IPS-20b (cell line): ENCODE results near the gene TPO.

Experiments used
- H3K27ac ChIP-seq: one replicate; pipeline ENCODE4 v1.5.1; 2013; ENCODE audit warnings: low read length
- H3K27me3 ChIP-seq: 2 replicates; pipeline ENCODE4 v1.6.1; 2013; ENCODE audit warnings: mild to moderate bottlenecking, low read length, inconsistent platforms; ENCODE audit not compliant: insufficient read depth
- H3K36me3 ChIP-seq: 2 replicates; pipeline ENCODE4 v1.6.1; 2013; ENCODE audit warnings: low read depth, mild to moderate bottlenecking, inconsistent platforms, low read length, moderate library complexity; ENCODE audit not compliant: insufficient read depth
- H3K4me1 ChIP-seq: 2 replicates; pipeline ENCODE4 v1.6.1; 2013; ENCODE audit warnings: mild to moderate bottlenecking, control low read depth, inconsistent platforms, low read length, moderate library complexity; ENCODE audit not compliant: insufficient read depth
- H3K4me3 ChIP-seq: 2 replicates; pipeline ENCODE4 v1.5.1; 2013; ENCODE audit warnings: mild to moderate bottlenecking, low read length, inconsistent platforms
- H3K9ac ChIP-seq: 2 replicates; pipeline ENCODE4 v1.6.1; 2013; ENCODE audit warnings: low read depth, mild to moderate bottlenecking, inconsistent platforms, low read length, moderate library complexity
- H3K9me3 ChIP-seq: 2 replicates; pipeline ENCODE4 v1.6.1; 2013; ENCODE audit warnings: mild to moderate bottlenecking, low read depth, low read length, inconsistent platforms; ENCODE audit not compliant: insufficient read depth

Gene TPO

DNA sequence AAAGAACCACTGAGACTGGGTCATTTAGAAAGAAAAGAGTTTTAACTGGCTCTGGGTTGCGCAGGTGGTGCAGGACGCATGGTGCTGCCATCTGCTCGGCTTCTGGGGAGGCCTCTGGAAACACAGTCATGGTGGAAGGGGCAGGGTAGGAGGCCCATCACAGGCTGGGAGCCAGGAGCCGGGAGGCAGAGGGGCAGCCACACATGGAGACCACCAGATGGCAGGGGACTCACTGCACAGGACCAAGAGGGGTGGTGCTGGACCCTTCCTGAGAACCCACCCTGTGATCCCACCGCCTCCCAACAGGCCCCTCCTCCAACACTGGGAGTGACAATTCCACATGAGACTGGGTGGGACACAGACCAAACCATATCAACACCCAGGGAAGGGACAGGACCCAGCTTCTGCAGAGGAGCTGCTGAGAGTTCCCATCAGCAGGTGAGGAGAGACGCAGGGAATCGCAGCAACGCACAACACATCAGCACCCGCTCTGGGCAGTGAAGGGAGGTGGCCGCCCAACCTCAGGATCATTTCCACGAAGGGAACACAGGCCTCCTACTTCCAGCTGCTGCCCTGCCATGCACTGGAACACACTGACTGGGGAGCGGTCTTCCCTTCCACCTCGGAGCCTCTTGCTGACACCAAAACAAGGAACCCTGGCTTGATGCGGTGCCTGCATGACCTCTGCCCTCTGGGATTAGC lies 130.7 kb downstream of the TPO start:
- Histone ChIP-seq H3K36me3 (no peaks in the 10 kb centered on the region), H3K27me3 (no peaks in the 10 kb centered on the region), H3K4me3 (no peak overlapping the region), H3K4me1 (no peaks in the 10 kb centered on the region), H3K9ac (no peak overlapping the region), H3K9me3 (no peaks in the 10 kb centered on the region), H3K27ac (no peak overlapping the region)

DNA sequence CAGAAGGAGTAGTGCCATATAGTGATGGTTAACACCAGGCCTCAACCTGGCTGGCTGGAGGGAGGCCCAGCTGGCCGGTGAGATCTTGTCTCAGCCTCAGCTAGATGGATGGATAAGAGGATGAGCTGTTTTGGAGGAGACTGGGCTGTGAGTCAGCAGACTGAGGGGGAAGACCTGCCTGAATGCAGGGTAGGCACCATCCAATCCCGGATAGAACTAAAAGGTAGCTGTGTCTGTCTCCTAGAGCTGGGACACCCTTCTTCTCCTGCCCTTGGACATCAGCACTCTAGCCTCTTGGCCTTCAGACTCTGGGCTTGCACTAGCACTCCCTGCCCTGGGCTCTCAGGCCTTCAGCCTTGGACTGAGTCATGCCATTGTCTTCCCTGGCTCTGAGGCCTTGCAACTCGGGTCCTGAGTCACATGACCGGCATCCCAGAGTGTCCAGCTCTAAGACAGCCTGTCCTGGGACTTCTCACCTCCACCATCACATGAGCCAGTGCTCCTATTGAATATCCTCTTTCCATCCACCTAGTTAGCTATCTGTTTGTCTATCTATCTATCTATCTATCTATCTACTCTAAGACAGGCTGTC lies 131.3 kb downstream of the TPO start:
- Histone ChIP-seq H3K4me1 (no peaks in the 10 kb centered on the region), H3K36me3 (no peaks in the 10 kb centered on the region), H3K9ac (no peak overlapping the region), H3K27me3 (peaks cover 2% of the 10 kb centered on the region; the same call in 1 of the 2 replicates), H3K9me3 (no peaks in the 10 kb centered on the region), H3K4me3 (no peak overlapping the region), H3K27ac (no peak overlapping the region)

DNA sequence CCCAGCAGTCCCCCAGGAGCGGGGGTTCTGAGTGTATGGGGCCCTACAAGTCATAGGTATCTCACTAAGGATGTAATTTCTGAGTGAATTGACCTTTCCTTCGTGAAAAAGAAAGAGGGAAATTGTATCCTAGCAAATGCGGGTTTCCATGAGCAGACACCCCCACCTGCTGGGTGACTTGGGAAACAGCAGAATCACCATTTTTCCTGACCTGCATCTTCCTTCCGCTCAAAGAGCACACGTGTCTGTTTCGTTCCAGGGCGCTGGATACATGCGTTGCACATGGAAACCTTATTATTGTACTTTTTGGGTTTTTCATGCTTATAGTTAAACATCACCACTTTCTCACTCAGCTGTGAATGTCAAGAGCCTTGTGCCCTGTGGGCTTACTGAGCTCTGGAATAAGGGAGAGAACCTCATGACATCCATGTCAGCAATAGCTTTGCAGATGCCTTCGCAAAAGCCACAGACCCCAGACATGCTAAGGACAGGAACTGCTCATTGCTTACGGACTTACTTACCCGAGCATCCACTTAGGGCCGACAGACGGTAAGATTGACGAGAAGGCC lies 132.8 kb downstream of the TPO start:
- Histone ChIP-seq H3K9me3 (no peaks in the 10 kb centered on the region), H3K4me3 (no peak overlapping the region), H3K4me1 (0 out of 2 replicates have a peak, but pooled peaks cover 2% of the 10 kb centered on the region), H3K9ac (no peak overlapping the region), H3K27me3 (peaks cover 16% of the 10 kb centered on the region), H3K27ac (no peak overlapping the region), H3K36me3 (no peaks in the 10 kb centered on the region)

DNA sequence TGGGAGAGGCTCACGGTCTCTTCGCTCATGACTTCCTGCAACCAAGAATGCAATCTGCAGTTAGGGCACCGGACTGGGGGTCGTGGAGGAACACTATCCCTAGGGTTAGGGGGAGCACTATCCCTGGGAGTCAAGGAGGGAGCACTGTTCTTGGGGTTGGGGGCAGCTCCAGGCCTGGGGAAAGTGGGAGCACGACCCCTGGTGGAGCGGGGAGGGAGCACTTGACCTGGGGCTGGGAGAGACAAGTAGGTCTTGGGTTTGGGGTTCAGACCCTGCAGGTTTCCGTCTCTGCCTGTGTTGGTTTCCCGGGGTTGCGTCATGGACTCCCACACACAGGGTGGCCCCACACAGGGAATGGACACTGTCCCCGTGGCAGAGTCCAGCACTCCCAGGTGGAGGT lies 133.6 kb downstream of the TPO start:
- Histone ChIP-seq H3K36me3 (no peaks in the 10 kb centered on the region), H3K4me1 (0 out of 2 replicates have a peak, but pooled peaks cover 2% of the 10 kb centered on the region), H3K27me3 (peaks cover 20% of the 10 kb centered on the region), H3K4me3 (no peak overlapping the region), H3K9me3 (no peaks in the 10 kb centered on the region), H3K27ac (no peak overlapping the region), H3K9ac (no peak overlapping the region)

DNA sequence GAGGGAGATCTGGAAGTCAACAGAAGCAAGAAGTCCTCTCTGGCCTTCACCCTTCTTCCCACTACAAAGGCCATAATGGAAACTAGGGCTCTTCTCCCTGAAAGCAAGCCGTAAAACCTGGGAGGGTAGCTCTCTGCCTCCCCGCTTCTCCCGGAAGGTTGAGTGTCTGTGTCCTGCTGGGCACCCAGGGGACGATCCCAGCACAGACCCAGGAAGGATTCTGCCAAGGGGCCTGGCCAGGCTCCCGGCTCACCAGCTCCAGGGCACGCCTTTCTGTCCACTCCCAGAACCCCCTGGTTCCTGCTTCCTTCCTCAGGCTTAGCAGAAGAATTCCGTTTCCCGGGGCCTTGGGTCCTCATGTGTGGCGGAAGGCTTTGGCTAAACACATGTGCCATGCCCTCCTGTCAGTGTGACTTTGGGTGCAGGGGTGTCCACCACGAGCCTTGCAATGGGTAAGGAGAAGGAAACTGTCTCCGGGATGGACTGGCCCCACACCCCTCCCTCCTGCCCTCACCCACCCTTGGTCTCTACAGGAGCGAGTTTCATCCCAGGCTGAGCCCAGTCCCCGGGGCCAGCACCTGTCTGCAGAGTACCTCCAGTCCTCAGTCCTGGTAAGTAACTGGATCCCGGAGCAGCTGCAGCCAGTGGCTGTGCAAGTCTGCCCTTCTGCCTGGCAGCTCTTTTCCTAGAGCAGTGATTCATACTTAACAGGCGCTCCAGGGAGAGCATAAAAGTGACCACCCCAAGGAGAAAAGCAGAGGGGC lies 135.8 kb downstream of the TPO start:
- Histone ChIP-seq H3K9me3 (no peaks in the 10 kb centered on the region), H3K27me3 (peaks cover 24% of the 10 kb centered on the region), H3K9ac (no peak overlapping the region), H3K36me3 (no peaks in the 10 kb centered on the region), H3K4me1 (0 out of 2 replicates have a peak, but pooled peaks cover 3% of the 10 kb centered on the region), H3K4me3 (no peak overlapping the region), H3K27ac (no peak overlapping the region)

DNA sequence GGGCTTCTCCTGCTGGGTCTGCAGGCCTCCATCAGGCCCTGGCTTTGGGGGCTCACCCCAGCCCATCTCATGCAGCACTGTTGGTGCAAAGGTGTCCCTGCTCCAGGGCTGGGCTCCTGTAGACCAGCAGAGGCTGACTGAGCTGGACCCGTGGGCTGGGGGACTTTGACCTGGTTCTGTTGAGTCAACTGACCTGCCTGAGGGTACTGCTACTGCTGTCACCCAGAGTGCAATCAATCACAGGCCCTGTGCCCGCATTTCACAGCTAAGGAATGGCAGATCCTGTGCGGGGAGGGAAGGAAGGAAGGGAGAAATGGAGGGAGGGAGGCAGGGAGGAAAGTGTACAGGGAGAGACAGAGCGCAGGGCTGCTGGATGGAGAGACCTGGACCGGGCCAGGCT lies 136.8 kb downstream of the TPO start:
- Histone ChIP-seq H3K27ac (no peak overlapping the region), H3K9me3 (no peaks in the 10 kb centered on the region), H3K9ac (no peak overlapping the region), H3K27me3 (peaks cover 24% of the 10 kb centered on the region), H3K4me1 (0 out of 2 replicates have a peak, but pooled peaks cover 5% of the 10 kb centered on the region), H3K4me3 (no peak overlapping the region), H3K36me3 (no peaks in the 10 kb centered on the region)

DNA sequence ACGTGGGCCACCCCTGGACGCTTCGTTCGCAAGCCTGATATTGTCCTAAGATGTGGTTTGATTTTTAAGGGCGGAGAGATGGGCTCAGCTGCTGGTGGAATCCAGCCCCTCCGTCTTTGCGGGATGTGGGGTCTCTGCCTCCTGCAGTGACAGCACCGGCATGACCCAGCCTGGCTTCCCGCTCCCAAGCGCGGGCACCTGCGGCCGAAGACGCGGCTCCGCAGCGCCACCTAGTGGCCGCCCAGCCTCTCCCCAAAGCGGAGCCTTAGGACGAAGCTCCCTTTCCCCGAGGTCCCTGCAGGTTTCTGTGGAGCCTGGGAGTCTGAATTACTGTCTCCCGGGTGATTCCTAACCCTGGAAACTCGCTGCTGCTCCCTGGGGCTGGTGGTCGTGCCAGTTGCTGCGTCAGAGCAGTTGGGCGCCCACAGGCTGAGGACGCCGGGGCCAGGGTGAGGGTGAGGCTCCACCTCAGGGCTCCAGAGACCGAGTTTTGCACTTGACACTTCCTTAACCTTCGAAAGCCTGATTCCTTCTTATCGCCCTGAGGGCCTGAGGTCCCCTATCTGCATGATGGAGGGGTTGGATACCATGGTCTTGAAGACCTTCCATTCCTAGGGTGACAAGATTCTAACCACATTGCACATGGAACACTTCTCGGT lies 137.5 kb downstream of the TPO start:
- H3K9me3 ChIP-seq = no peaks in the 10 kb centered on the region
- 0 out of 2 replicates have a peak, but pooled peaks cover 5% of the 10 kb centered on the region for H3K4me1 ChIP-seq
- peaks cover 24% of the 10 kb centered on the region for H3K27me3 ChIP-seq
- H3K36me3 ChIP-seq = no peaks in the 10 kb centered on the region
- no peak overlapping the region for H3K4me3 ChIP-seq
- no peak overlapping the region for H3K27ac ChIP-seq
- no peak overlapping the region for H3K9ac ChIP-seq

DNA sequence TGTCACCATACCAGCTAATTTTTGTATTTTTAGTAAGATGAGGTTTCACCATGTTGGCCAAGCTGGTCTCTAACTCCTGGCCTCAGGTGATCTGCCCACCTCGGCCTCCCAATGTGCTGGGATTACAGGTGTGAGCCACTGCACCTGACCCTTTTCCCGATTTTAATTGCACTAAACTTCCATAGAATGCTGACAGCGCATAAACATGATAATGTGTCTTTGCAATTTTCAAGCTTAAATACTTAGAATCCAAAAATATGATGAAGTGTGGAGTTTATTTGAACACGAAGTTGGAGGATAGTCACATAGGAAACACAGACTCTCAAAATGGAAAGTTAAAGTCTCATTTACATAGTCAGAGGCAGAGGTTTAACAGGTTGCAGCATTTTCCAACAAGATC lies 138.6 kb downstream of the TPO start:
- H3K27ac ChIP-seq = no peak overlapping the region
- H3K9ac ChIP-seq = no peak overlapping the region
- no peaks in the 10 kb centered on the region for H3K36me3 ChIP-seq
- 0 out of 2 replicates have a peak, but pooled peaks cover 5% of the 10 kb centered on the region for H3K4me1 ChIP-seq
- no peaks in the 10 kb centered on the region for H3K9me3 ChIP-seq
- H3K4me3 ChIP-seq = no peak overlapping the region
- H3K27me3 ChIP-seq = peaks cover 24% of the 10 kb centered on the region

DNA sequence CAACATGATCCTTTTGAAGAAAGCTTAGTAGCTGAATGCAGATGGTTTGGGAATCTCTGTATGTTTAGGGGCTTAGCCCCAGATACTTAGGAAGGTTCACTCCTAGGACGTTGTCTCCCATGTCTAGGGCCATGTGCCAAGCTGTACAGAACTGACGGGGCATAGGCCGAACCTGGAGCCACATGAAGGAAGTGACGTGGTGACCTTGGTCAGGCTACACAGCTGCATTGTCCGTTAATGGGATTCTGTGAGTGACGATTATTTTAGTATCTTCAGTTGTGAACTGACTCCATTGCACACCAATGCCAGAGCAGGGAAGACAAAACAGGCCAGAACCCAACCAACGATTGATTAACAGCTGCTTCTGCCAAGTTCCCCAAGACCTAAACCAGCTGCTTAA lies 139.3 kb downstream of the TPO start:
- Histone ChIP-seq H3K9me3 (no peaks in the 10 kb centered on the region), H3K4me1 (0 out of 2 replicates have a peak, but pooled peaks cover 5% of the 10 kb centered on the region), H3K4me3 (no peak overlapping the region), H3K27ac (no peak overlapping the region), H3K36me3 (no peaks in the 10 kb centered on the region), H3K27me3 (peaks cover 24% of the 10 kb centered on the region), H3K9ac (no peak overlapping the region)

DNA sequence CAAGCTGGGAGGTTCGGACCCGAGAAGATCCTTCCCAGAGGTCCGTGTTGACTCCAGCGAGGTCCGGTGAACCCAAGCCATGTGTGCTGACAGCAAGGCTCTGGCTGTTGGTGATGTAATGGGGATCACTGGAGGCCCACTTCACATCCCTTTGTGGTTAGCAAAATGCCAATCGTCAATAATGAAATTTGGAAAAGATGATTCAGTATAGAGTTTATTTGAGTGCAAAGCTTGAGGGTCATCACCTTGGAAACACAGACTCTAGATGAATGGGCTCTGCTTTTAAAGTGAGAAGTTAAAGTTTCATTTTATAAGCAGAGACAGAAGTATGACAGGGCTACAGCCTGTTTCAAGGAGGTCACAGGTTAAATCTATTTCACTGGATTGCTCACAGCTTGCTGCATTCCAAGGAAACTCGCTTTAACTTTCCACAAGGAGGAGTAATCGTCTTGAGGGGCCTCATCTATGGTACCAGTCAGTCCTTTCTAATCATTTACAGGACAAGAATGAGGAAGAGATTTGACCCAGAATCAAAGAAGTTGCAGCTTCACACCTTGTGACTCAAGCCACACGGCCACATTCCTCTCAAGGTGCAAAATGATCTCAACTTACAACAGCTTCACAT lies 140.5 kb downstream of the TPO start:
- H3K27me3 ChIP-seq = peaks cover 24% of the 10 kb centered on the region
- no peaks in the 10 kb centered on the region for H3K36me3 ChIP-seq
- H3K4me3 ChIP-seq = no peak overlapping the region
- no peak overlapping the region for H3K27ac ChIP-seq
- H3K4me1 ChIP-seq = 0 out of 2 replicates have a peak, but pooled peaks cover 5% of the 10 kb centered on the region
- H3K9me3 ChIP-seq = no peaks in the 10 kb centered on the region
- H3K9ac ChIP-seq = no peak overlapping the region

DNA sequence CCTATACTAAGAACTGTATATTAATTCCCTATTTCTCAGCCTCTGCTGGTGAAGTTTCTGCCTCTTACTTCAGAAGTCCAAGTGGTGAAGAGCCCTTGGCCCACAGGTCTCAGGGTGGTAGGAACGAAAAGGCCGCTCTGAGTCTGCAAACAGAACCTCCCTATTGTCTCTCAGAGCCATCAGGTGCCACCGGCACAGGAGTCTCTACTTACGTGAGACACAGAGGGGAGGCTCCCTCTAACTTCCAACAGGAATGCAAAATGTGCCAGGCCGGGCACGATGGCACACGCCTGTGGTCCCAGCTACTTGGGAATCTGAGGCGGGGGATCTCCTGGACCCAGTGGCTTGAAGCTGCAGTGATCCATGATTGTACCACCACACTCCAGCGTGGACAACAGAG lies 143.0 kb downstream of the TPO start:
- Histone ChIP-seq H3K36me3 (no peaks in the 10 kb centered on the region), H3K27ac (no peak overlapping the region), H3K4me3 (no peak overlapping the region), H3K4me1 (0 out of 2 replicates have a peak, but pooled peaks cover 3% of the 10 kb centered on the region), H3K9me3 (no peaks in the 10 kb centered on the region), H3K27me3 (peaks cover 7% of the 10 kb centered on the region), H3K9ac (no peak overlapping the region)
